ENCODE results near the gene FARS2.
A peak's percentile ranks its signal among the peaks of the same experiment; 100 is the strongest.

DNA sequence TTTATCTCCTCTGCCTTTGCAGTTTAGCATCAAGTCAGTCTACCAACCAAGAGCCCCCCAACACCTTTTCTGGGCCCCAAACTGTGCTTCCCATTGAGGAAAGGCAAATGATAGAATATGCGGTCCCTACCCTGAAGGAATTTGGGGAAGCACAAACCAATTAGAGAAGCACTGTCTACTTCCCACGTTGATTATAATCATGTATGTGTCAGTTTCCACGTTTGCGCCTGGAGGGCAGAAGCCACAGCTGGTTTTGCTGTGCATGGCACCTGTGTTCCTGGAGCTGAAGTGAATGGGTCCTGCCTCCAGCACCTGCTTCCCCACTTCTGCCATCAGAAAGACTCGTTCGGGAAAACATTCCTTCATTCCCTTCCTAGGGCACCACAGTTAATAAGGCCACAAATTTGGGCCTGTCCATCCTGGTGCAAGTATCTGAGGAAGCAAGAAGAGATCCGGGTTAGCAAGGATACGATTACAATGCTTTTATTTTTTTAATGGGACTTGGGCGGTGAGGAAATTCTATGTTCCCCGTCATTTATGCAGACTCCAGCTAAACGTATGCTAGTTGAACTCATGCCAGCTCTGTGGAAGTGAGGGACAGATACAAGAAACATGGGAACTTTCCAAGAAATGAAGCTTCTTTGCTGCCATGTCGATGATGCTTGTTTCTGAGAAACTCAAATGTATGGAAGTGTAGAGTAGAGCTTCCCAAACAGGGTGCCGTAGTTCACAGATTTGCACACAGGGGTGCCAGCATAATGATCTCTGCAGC is 411.9 kb downstream of the FARS2 start:
- TF ChIP-seq, protein P1, sequence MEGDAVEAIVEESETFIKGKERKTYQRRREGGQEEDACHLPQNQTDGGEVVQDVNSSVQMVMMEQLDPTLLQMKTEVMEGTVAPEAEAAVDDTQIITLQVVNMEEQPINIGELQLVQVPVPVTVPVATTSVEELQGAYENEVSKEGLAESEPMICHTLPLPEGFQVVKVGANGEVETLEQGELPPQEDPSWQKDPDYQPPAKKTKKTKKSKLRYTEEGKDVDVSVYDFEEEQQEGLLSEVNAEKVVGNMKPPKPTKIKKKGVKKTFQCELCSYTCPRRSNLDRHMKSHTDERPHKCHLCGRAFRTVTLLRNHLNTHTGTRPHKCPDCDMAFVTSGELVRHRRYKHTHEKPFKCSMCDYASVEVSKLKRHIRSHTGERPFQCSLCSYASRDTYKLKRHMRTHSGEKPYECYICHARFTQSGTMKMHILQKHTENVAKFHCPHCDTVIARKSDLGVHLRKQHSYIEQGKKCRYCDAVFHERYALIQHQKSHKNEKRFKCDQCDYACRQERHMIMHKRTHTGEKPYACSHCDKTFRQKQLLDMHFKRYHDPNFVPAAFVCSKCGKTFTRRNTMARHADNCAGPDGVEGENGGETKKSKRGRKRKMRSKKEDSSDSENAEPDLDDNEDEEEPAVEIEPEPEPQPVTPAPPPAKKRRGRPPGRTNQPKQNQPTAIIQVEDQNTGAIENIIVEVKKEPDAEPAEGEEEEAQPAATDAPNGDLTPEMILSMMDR (IDR thresholded peaks at IDR 0.05) = no peak
- peak in 1 of 2 donors; percentile 12 for TF ChIP-seq EP300 (IDR thresholded peaks at IDR 0.05)
